Lung microvascular endothelial cell (primary cell): ENCODE results near the gene CUBN. TPM values are rescaled to one million over a fixed set of nuclear protein-coding genes. Genes with fewer than 3 reads are reported as not detected.

Source experiments
- DNase-seq, 2 donors: peaks; one replicate each; pipeline versions ENCODE4 v3.0.0 to v3.0.0-alpha.2; 2010; ENCODE audit warnings: low read depth in 2 of 2
- total RNA-seq: library from RNA; depleted of rRNA; stranded (reverse); fragments of >200 nt; gene quantifications from 2 replicates; pipeline ENCODE4 v1.2.1, GENCODE V29; 2014

CUBN gene
- total RNA-seq, 1 donor from 2014 or later: 4.2 TPM

GRCh38 chr10:16991011-16991410, 138.6 kb downstream of the CUBN start:
- DNase-seq: no peak

- no peak for DNase-seq
Observed at GRCh38 chr10:16989826-16990293, 139.8 kb downstream of the CUBN start.

- DNase-seq: no peak
Observed at GRCh38 chr10:16988900-16989299, 140.7 kb downstream of the CUBN start.

GRCh38 chr10:16987976-16988610, 141.5 kb downstream of the CUBN start:
- DNase-seq: no peak

- DNase-seq: peak; percentile 65 to 82
Observed at GRCh38 chr10:16987206-16987621, 142.4 kb downstream of the CUBN start.

GRCh38 chr10:16986406-16987205, 143.0 kb downstream of the CUBN start:
- peak in 1 of 2 donors; percentile 76 for DNase-seq

- no peak for DNase-seq
Observed at GRCh38 chr10:16986082-16986405, 143.6 kb downstream of the CUBN start.

- DNase-seq: no peak
Observed at GRCh38 chr10:16984242-16984641, 145.4 kb downstream of the CUBN start.

GRCh38 chr10:16976803-16977202, 152.8 kb downstream of the CUBN start:
- DNase-seq: no peak

- DNase-seq: peak in 1 of 2 donors; percentile 53
Observed at GRCh38 chr10:16975188-16975587, 154.4 kb downstream of the CUBN start.

GRCh38 chr10:16968416-16969041, 161.1 kb downstream of the CUBN start:
- peak; percentile 87 to 96 for DNase-seq

GRCh38 chr10:16967866-16968415, 161.7 kb downstream of the CUBN start:
- peak in 1 of 2 donors; percentile 86 for DNase-seq

- DNase-seq: peak; percentile 42 to 84
Observed at GRCh38 chr10:16966991-16967865, 162.4 kb downstream of the CUBN start.

- peak; percentile 78 to 94 for DNase-seq
Observed at GRCh38 chr10:16965740-16966447, 163.7 kb downstream of the CUBN start.

- no peak for DNase-seq
Observed at GRCh38 chr10:16965344-16965616, 164.3 kb downstream of the CUBN start.

- DNase-seq: no peak
Observed at GRCh38 chr10:16964576-16965343, 164.9 kb downstream of the CUBN start.

- no peak for DNase-seq
Observed at GRCh38 chr10:16960551-16960950, 169.1 kb downstream of the CUBN start.

GRCh38 chr10:16957038-16957437, 172.6 kb downstream of the CUBN start:
- DNase-seq: peak in 1 of 2 donors; percentile 69

GRCh38 chr10:16954280-16955030, 175.2 kb downstream of the CUBN start:
- peak in 1 of 2 donors; percentile 59 for DNase-seq
